ENCODE measurements around the gene DNER. TPM values are rescaled to one million over a fixed set of nuclear protein-coding genes. Genes with fewer than 3 reads are reported as not detected.

Gene DNER
- total and polyA plus RNA-seq, 4 donors = 0.01 TPM; not detected in 3

DNA sequence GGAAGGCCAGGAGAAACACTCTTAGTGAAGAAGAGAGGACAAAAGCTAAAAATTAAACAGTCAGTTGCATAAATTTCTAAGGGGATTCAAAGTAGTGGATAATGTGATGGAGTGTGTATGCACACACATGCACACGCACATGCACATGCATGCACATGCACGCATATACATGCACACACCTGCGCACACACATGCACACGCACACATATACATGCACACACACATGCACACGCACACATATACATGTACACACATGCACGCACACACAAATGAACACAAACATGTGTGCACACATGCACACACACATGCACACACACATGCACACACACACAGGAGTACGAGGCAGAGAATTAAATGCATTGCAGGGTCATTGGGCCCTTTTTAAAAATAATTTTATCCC, 117.6 kb downstream of the DNER start:
- H3K27ac ChIP-seq (ENCODE audit: low read depth in 1 of 2, low read length in 2 of 2) = no peak overlapping the region
- 56% methylated on average over 7 of the region's 7 CpGs for WGBS
- H3K9me3 ChIP-seq (ENCODE audit: control insufficient read depth in 4 of 4, low read length in 3 of 4) = no peaks in the 10 kb centered on the region
- TF ChIP-seq RAD21 (IDR thresholded peaks at IDR 0.05) (no peak), SP1 (IDR thresholded peaks at IDR 0.05) (no peak), CTCF (IDR thresholded peaks at IDR 0.05; ENCODE audit: low read depth, low read length, missing input control) (no peak), HNF4G (IDR thresholded peaks at IDR 0.05) (no peak), RXRA (IDR thresholded peaks at IDR 0.05) (no peak), MAX (IDR thresholded peaks at IDR 0.05) (no peak), GABPA (IDR thresholded peaks at IDR 0.05 in 1 of 2, conservative IDR thresholded peaks at IDR 0.05 in 1 of 2) (no peak), FOXA1 (IDR thresholded peaks at IDR 0.05) (no peak), TAF1 (conservative IDR thresholded peaks at IDR 0.05) (no peak), NR2F2 (IDR thresholded peaks at IDR 0.05) (no peak), HNF4A (conservative IDR thresholded peaks at IDR 0.05) (no peak), ZBTB33 (IDR thresholded peaks at IDR 0.05) (no peak), YY1 (IDR thresholded peaks at IDR 0.05) (no peak), FOXA2 (IDR thresholded peaks at IDR 0.05) (no peak), REST (IDR thresholded peaks at IDR 0.05) (no peak), JUND (IDR thresholded peaks at IDR 0.05) (no peak), EGR1 (IDR thresholded peaks at IDR 0.05; ENCODE audit: low read depth in 2 of 2) (no peak)
- TF ChIP-seq, protein P1, sequence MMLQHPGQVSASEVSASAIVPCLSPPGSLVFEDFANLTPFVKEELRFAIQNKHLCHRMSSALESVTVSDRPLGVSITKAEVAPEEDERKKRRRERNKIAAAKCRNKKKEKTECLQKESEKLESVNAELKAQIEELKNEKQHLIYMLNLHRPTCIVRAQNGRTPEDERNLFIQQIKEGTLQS (IDR thresholded peaks at IDR 0.05) = no peak
- no peak for DNase-seq (ENCODE audit: low spot score)
- no peak overlapping the region for H3K9ac ChIP-seq (ENCODE audit: low read depth in 1 of 2, low read length in 2 of 2)
- H3K27me3 ChIP-seq (ENCODE audit: control insufficient read depth in 4 of 4, insufficient read depth in 4 of 4, low read length in 3 of 4) = peaks cover 0 to 2% (median 0%) of the 10 kb centered on the region in 4 donors
- no peak overlapping the region for H3K4me3 ChIP-seq (ENCODE audit: low read depth in 1 of 3, low read length in 3 of 3)
- no peaks in the 10 kb centered on the region for H3K36me3 ChIP-seq (ENCODE audit: control insufficient read depth in 4 of 4, insufficient read depth in 3 of 4, low read depth in 1 of 4, low read length in 3 of 4)
- no peaks in the 10 kb centered on the region for H3K4me1 ChIP-seq (ENCODE audit: control insufficient read depth in 4 of 4, insufficient read depth in 4 of 4, low read length in 3 of 4)
